Measurements from ENCODE around the gene ACSM5.
"Not testable (repeated sequence)": the region's sequence is repeated elsewhere in the genome, so short reads cannot be mapped to it uniquely, and the experiment has no call there.

Gene ACSM5

GRCh38 chr16:20401066-20401465 is 8.3 kb upstream of the ACSM5 start:
- DNase-seq, result no peak

GRCh38 chr16:20401475-20402016 is 7.8 kb upstream of the ACSM5 start:
- no peak for DNase-seq

GRCh38 chr16:20402651-20403050 is 6.7 kb upstream of the ACSM5 start:
- DNase-seq, result no peak

GRCh38 chr16:20404637-20405036 is 4.7 kb upstream of the ACSM5 start, which contains the start of gene PDILT:
PDILT (minus strand) TSS chr16:20404737; CDS start chr16:20399300, 5,437 bp downstream.
- no peak for DNase-seq

- no peak for DNase-seq
Observed at GRCh38 chr16:20410121-20410723, 888 bp downstream of the ACSM5 start.

GRCh38 chr16:20411055-20411454 is 1.7 kb downstream of the ACSM5 start:
- DNase-seq, result no peak

DNA sequence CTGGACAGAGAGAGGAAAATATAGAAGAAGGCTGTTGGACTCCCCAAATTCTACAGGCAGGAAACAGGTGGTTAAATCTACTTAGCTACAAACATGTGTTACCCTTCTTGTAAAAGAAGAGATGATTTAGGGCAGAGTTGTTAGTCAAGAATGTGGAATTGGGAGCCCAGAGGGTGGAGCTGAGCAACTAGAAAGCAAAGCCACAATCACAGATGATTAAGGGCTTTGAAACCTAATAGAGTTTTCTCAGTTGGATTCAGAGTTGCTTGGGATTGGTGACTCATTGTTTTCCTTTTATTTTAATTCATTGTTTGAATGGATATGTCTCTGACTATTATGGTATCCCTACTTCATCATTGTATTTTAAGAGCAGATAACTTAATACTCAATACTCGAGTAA is 6.2 kb downstream of the ACSM5 start:
- no peak for DNase-seq

DNA sequence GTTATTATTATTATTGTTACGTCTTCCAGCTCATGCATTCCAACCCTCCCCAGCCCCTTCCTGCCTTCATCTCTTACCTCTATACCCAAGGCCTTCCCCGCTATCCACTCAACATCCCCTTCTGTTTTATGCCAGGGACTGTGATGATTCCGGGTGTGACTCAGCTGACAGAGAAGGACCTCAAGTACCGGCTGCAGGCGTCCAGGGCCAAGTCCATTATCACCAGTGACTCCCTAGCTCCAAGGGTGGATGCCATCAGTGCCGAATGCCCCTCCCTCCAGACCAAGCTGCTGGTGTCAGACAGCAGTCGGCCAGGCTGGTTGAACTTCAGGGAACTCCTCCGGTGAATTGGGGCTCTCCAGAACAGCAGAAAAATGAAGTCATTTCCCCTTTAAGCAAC is 9.8 kb downstream of the ACSM5 start:
- DNase-seq, result not testable (repeated sequence)

DNA sequence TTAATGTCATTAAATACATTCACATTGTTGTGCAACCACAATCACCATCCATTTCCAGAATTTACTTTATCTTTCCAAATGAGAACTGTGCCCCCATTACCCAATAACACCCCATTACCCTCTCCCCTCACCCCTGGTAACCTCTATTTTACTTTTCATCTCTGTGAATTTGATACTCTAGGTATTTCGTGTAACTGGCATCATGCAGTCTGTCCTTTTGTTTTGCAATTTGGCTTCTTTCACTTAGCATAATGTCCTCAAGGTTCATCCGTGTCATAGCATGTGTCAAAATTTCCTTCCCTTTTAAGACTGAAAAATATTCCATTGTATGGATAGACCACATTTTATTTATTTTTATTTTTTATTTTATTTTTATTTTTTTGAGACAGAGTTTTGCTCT is 12.4 kb downstream of the ACSM5 start:
- not testable (repeated sequence) for DNase-seq

DNA sequence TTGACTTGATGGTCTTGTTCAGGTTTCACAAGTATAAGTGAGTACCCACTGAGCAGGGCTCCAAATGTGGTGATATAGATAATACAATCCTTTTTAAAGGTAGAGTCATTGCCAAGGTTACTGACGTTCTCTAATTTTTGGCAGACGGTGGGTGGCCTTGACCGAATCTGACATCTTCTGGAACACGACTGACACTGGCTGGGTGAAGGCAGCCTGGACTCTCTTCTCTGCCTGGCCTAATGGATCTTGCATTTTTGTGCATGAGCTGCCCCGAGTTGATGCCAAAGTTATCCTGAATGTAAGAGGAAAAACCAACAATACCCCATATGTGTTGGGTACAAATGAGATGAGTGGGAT is 14.4 kb downstream of the ACSM5 start:
- not testable (repeated sequence) for DNase-seq

DNA sequence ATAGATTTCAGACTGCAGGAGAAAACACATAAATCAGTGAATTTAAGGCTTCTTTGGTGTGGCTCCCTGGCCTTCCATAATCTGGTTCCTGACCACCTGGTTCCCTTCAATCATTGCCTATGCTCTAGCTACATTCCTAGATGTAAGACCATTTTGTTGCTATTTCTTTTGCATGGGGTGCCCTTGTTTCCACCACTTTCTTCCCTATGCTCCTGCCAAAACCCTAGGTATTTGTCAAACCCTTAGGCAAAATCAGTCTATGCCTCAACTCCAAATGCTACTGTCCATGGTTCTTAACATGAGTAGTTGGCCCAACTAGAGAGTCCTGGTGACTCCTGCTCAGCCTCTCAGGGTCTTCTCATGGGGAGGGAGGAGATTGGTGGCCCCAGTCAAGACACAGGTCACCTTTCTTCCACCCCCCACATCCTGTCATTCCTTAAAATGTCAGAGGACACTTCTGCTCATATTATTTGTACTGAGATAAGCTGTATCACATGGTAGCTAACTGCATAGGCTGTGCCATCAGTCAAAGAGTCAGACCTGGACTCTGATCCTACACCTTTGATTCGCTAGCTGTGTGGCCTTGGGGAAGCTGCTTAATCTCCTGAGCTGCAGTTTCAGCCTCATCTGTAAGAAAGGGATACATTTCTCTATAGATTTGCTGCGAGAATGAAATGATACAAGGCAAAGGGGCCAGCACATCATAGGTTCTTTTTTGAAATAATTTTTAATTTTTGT is 15.0 kb downstream of the ACSM5 start:
- no peak for DNase-seq

GRCh38 chr16:20427401-20427797 is 18.1 kb downstream of the ACSM5 start:
- not testable (repeated sequence) for DNase-seq

DNA sequence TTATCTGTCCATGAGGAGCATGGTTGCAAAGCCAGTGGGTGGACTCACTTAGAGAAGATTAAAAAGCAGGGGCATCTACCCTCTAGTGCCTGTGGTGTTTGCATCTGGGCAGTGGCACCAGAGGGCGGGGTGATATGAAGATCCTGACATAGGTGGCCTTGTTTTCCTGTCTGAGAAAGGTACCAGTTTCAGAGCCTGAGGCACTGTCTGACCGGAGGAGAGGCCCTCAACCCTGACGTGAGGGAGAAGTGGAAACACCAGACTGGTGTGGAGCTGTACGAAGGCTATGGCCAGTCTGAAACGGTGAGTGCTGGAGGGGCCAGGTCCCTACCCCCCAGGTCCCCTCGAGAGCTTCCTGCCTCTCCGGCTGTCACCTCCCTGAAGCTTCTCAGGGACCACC is 20.2 kb downstream of the ACSM5 start:
- not testable (repeated sequence) for DNase-seq

GRCh38 chr16:20430480-20430879 is 21.1 kb downstream of the ACSM5 start:
- DNase-seq, result not testable (repeated sequence)

DNA sequence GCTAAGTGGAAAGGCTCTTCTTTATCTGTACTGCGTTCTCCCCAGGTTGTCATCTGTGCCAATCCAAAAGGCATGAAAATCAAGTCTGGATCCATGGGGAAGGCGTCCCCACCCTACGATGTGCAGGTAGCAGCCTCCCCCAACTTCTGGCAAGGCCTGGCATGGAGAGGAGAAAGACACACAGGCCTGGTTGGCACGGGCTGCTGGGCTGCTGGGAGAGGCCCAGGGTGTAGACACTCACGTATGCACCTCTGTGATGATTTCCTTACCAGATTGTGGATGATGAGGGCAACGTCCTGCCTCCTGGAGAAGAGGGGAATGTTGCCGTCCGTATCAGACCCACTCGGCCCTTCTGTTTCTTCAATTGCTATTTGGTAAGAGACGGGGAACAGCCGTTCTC is 21.6 kb downstream of the ACSM5 start:
- no peak for DNase-seq

GRCh38 chr16:20438950-20439349 is 29.6 kb downstream of the ACSM5 start:
- DNase-seq, result not testable (repeated sequence)

DNA sequence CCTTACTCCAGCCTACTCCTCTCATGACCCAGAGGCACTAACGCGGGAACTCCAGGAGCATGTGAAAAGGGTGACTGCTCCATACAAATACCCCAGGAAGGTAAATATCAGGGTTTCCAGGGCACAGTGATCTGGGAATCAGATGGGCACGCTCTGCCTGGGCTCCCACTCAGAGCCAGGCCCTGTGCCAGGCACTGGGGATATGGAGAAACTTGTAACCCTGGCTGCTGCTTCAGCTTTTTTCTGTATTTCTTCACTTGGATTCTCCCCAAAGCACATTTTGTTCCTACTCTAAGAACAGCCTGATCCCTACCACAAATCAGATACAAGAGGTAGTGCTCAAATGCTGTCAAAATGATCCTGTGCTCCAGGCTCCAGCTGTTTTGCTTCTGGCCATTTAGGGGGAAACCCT is 30.5 kb downstream of the ACSM5 start:
- not testable (repeated sequence) for DNase-seq

DNA sequence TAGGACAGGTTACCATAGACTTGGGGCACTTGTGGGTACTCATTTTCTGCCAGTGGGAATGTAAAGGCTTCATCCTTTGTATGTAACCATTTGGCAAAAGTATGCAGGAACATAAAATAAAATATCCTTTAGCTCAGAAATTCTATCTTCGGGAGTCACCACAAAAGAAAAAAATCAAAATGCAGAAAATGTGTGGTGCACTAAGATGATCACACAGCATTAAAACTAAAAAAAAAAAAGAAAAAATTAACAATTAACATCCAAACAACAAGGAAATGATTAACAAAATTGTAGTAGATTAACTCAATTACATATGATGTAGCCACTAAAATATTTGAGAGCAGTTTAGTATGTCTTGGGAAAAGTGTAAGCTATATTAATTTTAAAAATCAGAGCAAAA is 31.4 kb downstream of the ACSM5 start:
- DNase-seq, result not testable (repeated sequence)

DNA sequence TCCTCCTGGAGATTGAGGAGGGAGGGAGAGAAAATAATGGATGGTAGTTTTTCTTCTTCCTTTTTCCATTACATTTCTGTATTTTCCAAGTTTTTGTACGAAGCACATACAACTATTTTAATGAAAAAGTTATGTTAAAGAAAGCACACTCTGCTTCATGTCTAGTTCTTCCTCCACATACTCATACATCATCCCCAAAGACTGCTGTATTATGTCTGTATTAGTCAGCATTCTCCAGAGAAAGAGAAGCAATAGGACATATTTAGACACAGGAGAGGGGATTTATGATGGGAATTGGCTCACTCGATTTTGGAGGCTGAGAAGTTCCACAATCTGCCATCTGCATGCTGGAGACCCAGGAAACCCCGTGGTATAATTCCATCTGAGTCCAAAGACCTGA is 31.9 kb downstream of the ACSM5 start:
- no peak for DNase-seq

DNA sequence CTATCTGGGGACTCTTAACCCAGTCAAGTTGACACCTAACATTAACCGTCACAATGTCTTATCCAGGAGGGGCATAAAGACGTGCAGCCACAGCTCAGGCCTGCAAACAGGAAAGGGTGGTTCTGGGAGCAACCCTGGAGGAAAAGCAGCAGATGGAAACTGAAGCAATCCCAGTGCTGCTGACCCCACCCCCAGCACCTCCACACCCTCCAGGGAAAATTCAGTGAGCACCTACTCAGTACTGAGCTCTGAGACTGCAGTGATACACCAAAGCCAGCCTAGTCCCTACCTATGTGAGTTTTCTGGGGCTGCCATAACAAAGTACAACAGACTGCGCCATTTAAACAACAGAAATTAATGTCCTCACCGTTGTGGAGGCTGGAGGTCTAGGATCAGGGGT is 32.5 kb downstream of the ACSM5 start:
- DNase-seq, result not testable (repeated sequence)

DNA sequence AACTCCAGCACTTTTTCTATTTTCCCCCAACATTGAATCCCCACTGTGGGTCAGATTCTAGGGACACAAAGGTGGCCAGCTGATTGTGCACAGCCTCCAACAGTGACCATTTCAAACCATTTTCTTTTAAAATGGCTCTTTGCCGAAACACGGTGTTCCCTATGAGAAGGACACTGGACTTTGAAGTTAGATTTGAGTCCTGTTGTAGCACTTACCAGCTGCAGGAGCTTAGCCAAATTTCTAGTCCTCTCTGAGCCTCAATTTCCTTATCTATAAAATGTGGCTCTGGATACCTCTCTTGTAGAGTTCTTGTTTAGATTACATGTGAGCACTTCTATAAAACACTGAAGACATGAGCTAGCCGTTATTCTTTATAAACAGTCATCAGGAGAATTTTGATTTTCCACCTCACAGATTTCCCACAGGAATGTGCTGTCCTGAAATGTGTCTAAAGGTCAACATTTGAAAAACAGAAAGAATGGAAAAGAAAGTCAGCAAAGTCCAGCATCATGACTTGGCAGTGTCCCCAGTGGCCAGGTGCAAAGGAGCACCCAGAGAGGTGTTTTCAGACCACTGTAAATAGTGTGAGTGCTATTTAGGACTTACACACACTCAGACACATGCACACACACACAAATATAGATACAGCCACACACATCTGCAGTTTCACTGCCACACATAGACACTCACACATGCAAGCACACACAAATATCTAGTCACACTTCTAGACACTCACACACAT is 37.5 kb downstream of the ACSM5 start:
- not testable (repeated sequence) for DNase-seq

GRCh38 chr16:20451364-20451763 is 42.0 kb downstream of the ACSM5 start, which contains the start of gene ACSM2A:
ACSM2A (plus strand) TSS chr16:20451521; CDS start chr16:20460115, 8,594 bp downstream.
- DNase-seq, result not testable (repeated sequence)

- not testable (repeated sequence) for DNase-seq
Observed at GRCh38 chr16:20453633-20454032, 44.3 kb downstream of the ACSM5 start.
